HCT116 (cell line): ENCODE measurements around the gene SNCAIP. TPM values are rescaled to one million over a fixed set of nuclear protein-coding genes. Genes with fewer than 3 reads are reported as not detected.

Source experiments
- ATAC-seq: fragments of 200-7000 bp; cut with Tn5 transposase; 2 replicates; pipeline ENCODE4 v1.9.1; 2020; ENCODE audit warnings: mild to moderate bottlenecking, moderate library complexity
- BruUV-seq: library from RNA; stranded (reverse); fragments of 400-500 nt; replicated peaks from 2 replicates; lab custom pipeline; 2021; lab: Mats Ljungman, UMichigan
- CTCF ChIA-PET: fragments of 300-600 bp; sonication (Branson Sonifier 250); formaldehyde crosslinking; loops from one replicate; lab custom pipeline; 2021; ENCODE audit warnings: antibody characterized with exemption; lab: Charles Lee
- POLR2A ChIA-PET: fragments of 300-600, 350-600 bp; sonication (Branson Sonifier 250); formaldehyde crosslinking; loops from one replicate; lab custom pipeline; 2021; ENCODE audit warnings: antibody characterized with exemption; lab: Charles Lee
- RAD21 ChIA-PET, 2 experiments: fragments of 300-600 bp; sonication (Branson Sonifier 250); formaldehyde crosslinking; loops; one replicate each; lab custom pipeline; 2023; ENCODE audit warnings: low total read pairs in 2 of 2; ENCODE audit not compliant: uncharacterized antibody in 2 of 2, unreplicated experiment in 2 of 2, low non-redundant PET in 1 of 2; lab: Charles Lee
- DNase-seq: peaks from one replicate; pipeline ENCODE4 v3.0.0-alpha.2; 2010; ENCODE audit warnings: low read depth, low spot score
- H2AFZ ChIP-seq: fragments of 200-600 bp; shearing (Covaris generic), sonication (generic); 2 replicates; pipeline ENCODE4 v1.6.1; 2017; ENCODE audit warnings: low read depth, mixed run types, mixed read lengths, antibody characterized with exemption, low read length; ENCODE audit not compliant: poor library complexity, severe bottlenecking
- H3K27ac ChIP-seq: 2 replicates; pipeline ENCODE4 v1.5.1; 2012; ENCODE audit warnings: low read depth, low read length
- H3K27me3 ChIP-seq: fragments of 200-600 bp; sonication (generic); 2 replicates; pipeline ENCODE4 v1.6.1; 2016; ENCODE audit warnings: mixed run types, low read length, mixed read lengths; ENCODE audit not compliant: insufficient read depth
- H3K36me3 ChIP-seq, 2 experiments: fragments of 200-500 bp in 1 of 2; fragments of 200-600 bp in 1 of 2; sonication (Bioruptor generic) in 1 of 2; sonication (generic) in 1 of 2; 2 replicates each; pipeline versions ENCODE4 v1.5.1 to v1.6.1; 2014 to 2016; ENCODE audit warnings: low read length in 2 of 2, inconsistent platforms in 1 of 2, mixed read lengths in 1 of 2, mixed run types in 1 of 2; ENCODE audit not compliant: insufficient read depth in 2 of 2, control insufficient read depth in 1 of 2
- H3K4me1 ChIP-seq, 2 experiments: fragments of 200-600 bp in 1 of 2; sonication (generic) in 1 of 2; 2 replicates each; pipeline versions ENCODE4 v1.5.1 to v1.6.1; 2012 to 2017; ENCODE audit warnings: low read length in 2 of 2, inconsistent platforms in 1 of 2, mild to moderate bottlenecking in 1 of 2, mixed read lengths in 1 of 2, mixed run types in 1 of 2, moderate library complexity in 1 of 2; ENCODE audit not compliant: insufficient read depth in 2 of 2, control insufficient read depth in 1 of 2
- H3K4me2 ChIP-seq: fragments of 200-600 bp; sonication (generic); 2 replicates; pipeline ENCODE4 v1.6.1; 2017; ENCODE audit warnings: mixed run types, low read length, mixed read lengths
- H3K4me3 ChIP-seq, 2 experiments: fragments of 200-600 bp in 1 of 2; sonication (generic) in 1 of 2; replicated peaks in 1 of 2; 2 replicates each; pipeline ENCODE4 v1.5.1; 2011 to 2016; ENCODE audit warnings: low read length in 2 of 2, control low read depth in 1 of 2, low read depth in 1 of 2, mild to moderate bottlenecking in 1 of 2, mixed read lengths in 1 of 2, mixed run types in 1 of 2
- H3K79me2 ChIP-seq: fragments of 200-600 bp; sonication (generic); 2 replicates; pipeline ENCODE4 v1.6.1; 2017; ENCODE audit warnings: mild to moderate bottlenecking, mixed run types, low read length, moderate library complexity, mixed read lengths; ENCODE audit not compliant: insufficient read depth
- H3K9ac ChIP-seq: fragments of 200-600 bp; sonication (generic); 2 replicates; pipeline ENCODE4 v1.6.1; 2016; ENCODE audit warnings: low read length, mixed read lengths
- H3K9me2 ChIP-seq: fragments of 200-600 bp; sonication (generic), shearing (Covaris generic); 2 replicates; pipeline ENCODE4 v1.6.1; 2017; ENCODE audit warnings: mixed run types, mild to moderate bottlenecking, moderate library complexity; ENCODE audit not compliant: insufficient read depth
- H3K9me3 ChIP-seq, 2 experiments: fragments of 200-500 bp in 1 of 2; fragments of 200-600 bp in 1 of 2; sonication (Bioruptor generic) in 1 of 2; sonication (generic) in 1 of 2; 2 replicates each; pipeline ENCODE4 v1.6.1; 2014 to 2017; ENCODE audit warnings: low read length in 2 of 2, mixed read lengths in 2 of 2, inconsistent platforms in 1 of 2, low read depth in 1 of 2, mild to moderate bottlenecking in 1 of 2, mixed run types in 1 of 2, moderate library complexity in 1 of 2; ENCODE audit not compliant: control insufficient read depth in 1 of 2, insufficient read depth in 1 of 2
- H4K20me1 ChIP-seq: fragments of 200-600 bp; sonication (generic), shearing (Covaris generic); 2 replicates; pipeline ENCODE4 v1.6.1; 2017; ENCODE audit warnings: mixed run types, mild to moderate bottlenecking, moderate library complexity; ENCODE audit not compliant: insufficient read depth
- EGR1 ChIP-seq: IDR thresholded peaks from 2 replicates; pipeline ENCODE4 v1.6.1; 2012; ENCODE audit warnings: low read depth
- ELF1 ChIP-seq: IDR thresholded peaks from 2 replicates; pipeline ENCODE4 v1.6.1; 2012; ENCODE audit warnings: low read depth, borderline replicate concordance
- EZH2 ChIP-seq: fragments of 200-600 bp; sonication (generic); IDR thresholded peaks from 2 replicates; pipeline ENCODE4 v1.6.1; 2017; ENCODE audit warnings: antibody characterized with exemption, mixed run types
- EZH2phosphoT487 ChIP-seq: fragments of 200-600 bp; IDR thresholded peaks from 2 replicates; pipeline ENCODE4 v1.6.1; 2018; ENCODE audit warnings: antibody characterized with exemption, borderline replicate concordance
- SRF ChIP-seq: IDR thresholded peaks from 2 replicates; pipeline ENCODE4 v1.6.1; 2012; ENCODE audit warnings: low read depth
- YY1 ChIP-seq: IDR thresholded peaks from 2 replicates; pipeline ENCODE4 v1.6.1; 2011; ENCODE audit warnings: low read length, low read depth, moderate library complexity, mild to moderate bottlenecking; ENCODE audit not compliant: insufficient replicate concordance; ENCODE audit errors: extremely low read depth
- ZFX ChIP-seq: fragments of 450-650 bp; IDR thresholded peaks from 2 replicates; pipeline ENCODE4 v1.6.1; 2017
- intact Hi-C: fragments of 100-400 bp; cut with micrococcal nuclease; formaldehyde crosslinking; loops from 2 replicates; pipeline ENCODE4 v1.10.0; 2022
- total RNA-seq: library from RNA; stranded (reverse); gene quantifications from one replicate; pipeline ENCODE4 v1.2.1, GENCODE V29; 2021; ENCODE audit not compliant: unreplicated experiment
- TF ChIP-seq, protein P1 (sequence below): IDR thresholded peaks from 2 replicates; pipeline ENCODE4 v1.6.1; 2012
- TF ChIP-seq, protein P2 (sequence below): IDR thresholded peaks from 2 replicates; pipeline ENCODE4 v1.6.1; 2012; ENCODE audit warnings: low read depth
- TF ChIP-seq, protein P3 (sequence below): IDR thresholded peaks from 2 replicates; pipeline ENCODE4 v1.6.1; 2012

SNCAIP gene
- total RNA-seq, 1 experiment from 2014 or later = not detected

DNA sequence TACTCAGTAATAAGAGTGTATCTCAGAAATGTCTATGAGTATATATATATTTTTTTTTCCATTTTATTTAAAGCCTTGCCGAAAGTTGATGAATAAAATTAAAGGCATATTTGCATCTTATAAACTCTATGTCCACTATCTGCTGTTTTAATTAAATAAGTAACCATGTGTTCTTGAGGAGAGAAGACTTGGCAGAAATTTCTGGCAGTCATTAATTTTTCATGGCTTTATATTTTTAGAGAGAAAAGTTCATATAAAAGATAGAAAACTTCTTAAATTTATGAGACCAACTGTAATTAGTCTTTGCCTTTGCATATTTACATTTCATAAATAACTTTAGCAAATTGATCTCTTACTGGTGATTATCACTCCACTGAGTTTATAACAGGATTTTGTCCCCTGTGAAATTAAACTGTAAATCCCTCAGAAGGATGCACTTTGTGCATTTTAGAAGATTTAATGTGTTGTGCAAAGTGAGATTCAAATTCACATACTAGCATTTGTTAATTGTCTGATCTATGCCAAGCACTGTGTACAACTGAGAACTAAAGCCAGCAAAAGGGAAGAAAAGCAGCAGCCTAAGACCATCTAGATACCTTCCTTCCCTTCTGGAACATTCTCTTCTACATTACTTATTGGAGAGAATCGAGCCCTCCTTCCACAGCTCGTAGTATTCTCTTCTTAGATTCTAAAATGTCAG lies 108.7 kb downstream of the SNCAIP start:
- POLR2A ChIA-PET = no interaction called here
- CTCF ChIA-PET = no interaction called here
- no TSS peak for BruUV-seq

DNA sequence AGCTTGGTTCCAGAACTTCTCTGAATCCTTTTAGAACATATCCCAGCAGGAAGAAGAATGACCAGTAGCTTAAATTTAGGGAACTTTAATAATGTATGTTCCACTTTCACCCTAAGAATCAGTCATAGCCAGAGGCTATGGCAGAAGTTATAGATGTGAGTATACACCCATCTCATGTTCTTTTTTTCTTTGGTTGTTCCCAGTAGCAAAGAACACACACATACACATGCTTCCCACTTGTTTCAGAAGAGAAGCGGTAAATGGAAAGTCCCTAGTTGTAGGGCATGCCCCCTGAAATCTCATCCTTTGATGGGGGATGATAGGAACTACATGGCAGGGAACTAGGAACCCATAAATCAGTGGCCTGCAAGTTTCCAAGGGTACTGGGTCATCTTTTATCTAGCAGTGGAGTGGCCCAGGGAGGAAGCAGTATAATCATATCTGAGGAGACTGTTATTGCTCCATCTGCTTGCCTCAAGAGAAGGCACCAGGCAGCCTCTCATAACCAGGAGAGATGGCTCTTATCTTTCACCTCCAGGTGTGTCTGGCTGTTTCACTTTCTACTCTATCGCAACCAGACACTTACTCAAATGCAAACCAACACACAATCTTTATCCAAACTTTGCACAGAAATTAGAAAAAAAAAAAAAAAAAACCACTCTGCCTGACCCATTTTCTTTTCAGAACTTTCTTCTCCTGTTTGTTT lies 109.5 kb downstream of the SNCAIP start:
- ATAC-seq (no peak), DNase-seq (no peak)
- Histone ChIP-seq H3K4me1 (no peaks in the 10 kb centered on the region), H3K27me3 (no peaks in the 10 kb centered on the region), H2AFZ (no peak overlapping the region), H3K4me3 (no peak overlapping the region), H3K27ac (no peak overlapping the region), H3K9ac (no peak overlapping the region), H3K79me2 (no peaks in the 10 kb centered on the region), H3K9me3 (no peaks in the 10 kb centered on the region), H3K9me2 (no peaks in the 10 kb centered on the region), H3K36me3 (no peaks in the 10 kb centered on the region), H4K20me1 (no peaks in the 10 kb centered on the region), H3K4me2 (no peak overlapping the region)
- BruUV-seq = no TSS peak
- RAD21 ChIA-PET = no interaction called here
- CTCF ChIA-PET = no interaction called here
- intact Hi-C loops = no loop called here
- TF ChIP-seq, protein P1, sequence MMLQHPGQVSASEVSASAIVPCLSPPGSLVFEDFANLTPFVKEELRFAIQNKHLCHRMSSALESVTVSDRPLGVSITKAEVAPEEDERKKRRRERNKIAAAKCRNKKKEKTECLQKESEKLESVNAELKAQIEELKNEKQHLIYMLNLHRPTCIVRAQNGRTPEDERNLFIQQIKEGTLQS = no peak
- no peak for TF ChIP-seq SRF
- TF ChIP-seq EGR1 = no peak
- TF ChIP-seq, protein P2, sequence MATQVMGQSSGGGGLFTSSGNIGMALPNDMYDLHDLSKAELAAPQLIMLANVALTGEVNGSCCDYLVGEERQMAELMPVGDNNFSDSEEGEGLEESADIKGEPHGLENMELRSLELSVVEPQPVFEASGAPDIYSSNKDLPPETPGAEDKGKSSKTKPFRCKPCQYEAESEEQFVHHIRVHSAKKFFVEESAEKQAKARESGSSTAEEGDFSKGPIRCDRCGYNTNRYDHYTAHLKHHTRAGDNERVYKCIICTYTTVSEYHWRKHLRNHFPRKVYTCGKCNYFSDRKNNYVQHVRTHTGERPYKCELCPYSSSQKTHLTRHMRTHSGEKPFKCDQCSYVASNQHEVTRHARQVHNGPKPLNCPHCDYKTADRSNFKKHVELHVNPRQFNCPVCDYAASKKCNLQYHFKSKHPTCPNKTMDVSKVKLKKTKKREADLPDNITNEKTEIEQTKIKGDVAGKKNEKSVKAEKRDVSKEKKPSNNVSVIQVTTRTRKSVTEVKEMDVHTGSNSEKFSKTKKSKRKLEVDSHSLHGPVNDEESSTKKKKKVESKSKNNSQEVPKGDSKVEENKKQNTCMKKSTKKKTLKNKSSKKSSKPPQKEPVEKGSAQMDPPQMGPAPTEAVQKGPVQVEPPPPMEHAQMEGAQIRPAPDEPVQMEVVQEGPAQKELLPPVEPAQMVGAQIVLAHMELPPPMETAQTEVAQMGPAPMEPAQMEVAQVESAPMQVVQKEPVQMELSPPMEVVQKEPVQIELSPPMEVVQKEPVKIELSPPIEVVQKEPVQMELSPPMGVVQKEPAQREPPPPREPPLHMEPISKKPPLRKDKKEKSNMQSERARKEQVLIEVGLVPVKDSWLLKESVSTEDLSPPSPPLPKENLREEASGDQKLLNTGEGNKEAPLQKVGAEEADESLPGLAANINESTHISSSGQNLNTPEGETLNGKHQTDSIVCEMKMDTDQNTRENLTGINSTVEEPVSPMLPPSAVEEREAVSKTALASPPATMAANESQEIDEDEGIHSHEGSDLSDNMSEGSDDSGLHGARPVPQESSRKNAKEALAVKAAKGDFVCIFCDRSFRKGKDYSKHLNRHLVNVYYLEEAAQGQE = no peak
- TF ChIP-seq, protein P3, sequence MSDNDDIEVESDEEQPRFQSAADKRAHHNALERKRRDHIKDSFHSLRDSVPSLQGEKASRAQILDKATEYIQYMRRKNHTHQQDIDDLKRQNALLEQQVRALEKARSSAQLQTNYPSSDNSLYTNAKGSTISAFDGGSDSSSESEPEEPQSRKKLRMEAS = no peak
- no peak for TF ChIP-seq EZH2
- TF ChIP-seq YY1 = no peak
- no peak for TF ChIP-seq EZH2phosphoT487
- TF ChIP-seq ELF1 = no peak
- POLR2A ChIA-PET = no interaction called here

More for the DNA sequence above, 108.7 kb downstream of the SNCAIP start:
- RAD21 ChIA-PET = no interaction called here
- Histone ChIP-seq H3K9ac (no peak overlapping the region), H3K9me2 (no peaks in the 10 kb centered on the region), H3K4me3 (no peak overlapping the region), H3K9me3 (no peaks in the 10 kb centered on the region), H3K27ac (no peak overlapping the region), H3K4me2 (no peak overlapping the region), H4K20me1 (no peaks in the 10 kb centered on the region), H3K4me1 (no peaks in the 10 kb centered on the region), H3K79me2 (no peaks in the 10 kb centered on the region), H3K27me3 (no peaks in the 10 kb centered on the region), H2AFZ (no peak overlapping the region), H3K36me3 (no peaks in the 10 kb centered on the region)
- ATAC-seq = no peak
- DNase-seq = no peak
- intact Hi-C loops = no loop called here
- TF ChIP-seq ELF1 (no peak), ZFX (no peak)
